Neural cell (in vitro differentiated cells): ENCODE results near the gene DBF4B. TPM values are rescaled to one million over a fixed set of nuclear protein-coding genes. Genes with fewer than 3 reads are reported as not detected.

Experiments used
- H2AFZ ChIP-seq: fragments of 200-600, 300-800 bp; sonication (generic), shearing (Covaris generic); 2 replicates; pipeline ENCODE4 v1.6.0; 2014; ENCODE audit warnings: low read depth, mild to moderate bottlenecking, antibody characterized with exemption, low read length, moderate library complexity
- H3F3A ChIP-seq: fragments of 200-600 bp; shearing (Covaris generic); 2 replicates; pipeline ENCODE4 v1.6.1; 2016; ENCODE audit warnings: mild to moderate bottlenecking, moderate library complexity, mixed read lengths, antibody characterized with exemption, low read length; ENCODE audit not compliant: insufficient read depth, poor library complexity, severe bottlenecking
- H3K27ac ChIP-seq: fragments of 200-600, 300-800 bp; sonication (generic), shearing (Covaris generic); 2 replicates; pipeline ENCODE4 v1.5.1; 2014; ENCODE audit warnings: mild to moderate bottlenecking, low read length, moderate library complexity
- H3K27me3 ChIP-seq: fragments of 300-800, 200-600 bp; sonication (generic), shearing (Covaris generic); 2 replicates; pipeline ENCODE4 v1.6.0; 2014; ENCODE audit warnings: mild to moderate bottlenecking, low read depth, low read length, moderate library complexity; ENCODE audit not compliant: insufficient read depth
- H3K36me3 ChIP-seq: fragments of 300-800, 200-600 bp; sonication (generic), shearing (Covaris generic); 2 replicates; pipeline ENCODE4 v1.5.1; 2014; ENCODE audit warnings: mild to moderate bottlenecking, antibody characterized with exemption, low read length, moderate library complexity; ENCODE audit not compliant: insufficient read depth
- H3K4me2 ChIP-seq: fragments of 300-800, 200-600 bp; sonication (generic), shearing (Covaris generic); 2 replicates; pipeline ENCODE4 v1.6.0; 2014; ENCODE audit warnings: mild to moderate bottlenecking, low read length
- H3K4me3 ChIP-seq: fragments of 300-800, 200-600 bp; sonication (generic), shearing (Covaris generic); 2 replicates; pipeline ENCODE4 v1.5.1; 2014; ENCODE audit warnings: mild to moderate bottlenecking, low read length, moderate library complexity
- H3K79me2 ChIP-seq: fragments of 200-600 bp; shearing (Covaris generic); replicated peaks from 2 replicates; pipeline ENCODE4 v1.6.0; 2014; ENCODE audit warnings: mild to moderate bottlenecking, low read length, moderate library complexity; ENCODE audit not compliant: insufficient read depth
- H3K9ac ChIP-seq: fragments of 300-800, 200-600 bp; sonication (generic), shearing (Covaris generic); 2 replicates; pipeline ENCODE4 v1.6.1; 2016; ENCODE audit warnings: mild to moderate bottlenecking, low read length, mixed read lengths
- H3K9me2 ChIP-seq: fragments of 200-600 bp; shearing (Covaris generic); 2 replicates; pipeline ENCODE4 v1.6.1; 2016; ENCODE audit warnings: mild to moderate bottlenecking, low read length, mixed read lengths; ENCODE audit not compliant: insufficient read depth
- H3K9me3 ChIP-seq: fragments of 200-600, 300-800 bp; sonication (generic), shearing (Covaris generic); 2 replicates; pipeline ENCODE4 v1.6.1; 2016; ENCODE audit warnings: mild to moderate bottlenecking, mixed run types, low read length, moderate library complexity, mixed read lengths
- H4K20me1 ChIP-seq: fragments of 200-600 bp; shearing (Covaris generic); 2 replicates; pipeline ENCODE4 v1.6.1; 2016; ENCODE audit warnings: mild to moderate bottlenecking, mixed run types; ENCODE audit not compliant: insufficient read depth
- EP300 ChIP-seq: fragments of 450-650 bp; conservative IDR thresholded peaks from 2 replicates; pipeline ENCODE4 v1.6.1; 2014; ENCODE audit warnings: antibody characterized with exemption, mild to moderate bottlenecking, moderate library complexity; ENCODE audit not compliant: poor library complexity, severe bottlenecking
- EZH2 ChIP-seq: fragments of 200-600, 300-800 bp; shearing (Covaris generic), sonication (generic); IDR thresholded peaks from 2 replicates; pipeline ENCODE4 v1.6.1; 2014; ENCODE audit warnings: antibody characterized with exemption, low read length, borderline replicate concordance, mild to moderate bottlenecking; ENCODE audit not compliant: insufficient read depth, poor library complexity, severe bottlenecking
- MXI1 ChIP-seq: fragments of 450-650 bp; conservative IDR thresholded peaks from 2 replicates; pipeline ENCODE4 v1.6.1; 2014; ENCODE audit warnings: antibody characterized with exemption, mild to moderate bottlenecking; ENCODE audit not compliant: poor library complexity, severe bottlenecking
- POLR2AphosphoS5 ChIP-seq: IDR thresholded peaks from 2 replicates; pipeline ENCODE4 v1.6.1; 2012
- RAD21 ChIP-seq: fragments of 450-650 bp; conservative IDR thresholded peaks from 2 replicates; pipeline ENCODE4 v1.6.1; 2014; ENCODE audit warnings: antibody characterized with exemption, mild to moderate bottlenecking, moderate library complexity
- SMC3 ChIP-seq: fragments of 450-650 bp; conservative IDR thresholded peaks from 2 replicates; pipeline ENCODE4 v1.6.1; 2014; ENCODE audit warnings: antibody characterized with exemption, mild to moderate bottlenecking, moderate library complexity; ENCODE audit not compliant: poor library complexity
- TAF1 ChIP-seq: IDR thresholded peaks from 2 replicates; pipeline ENCODE4 v1.6.1; 2012; ENCODE audit warnings: low read depth
- polyA plus RNA-seq: library from polyadenylated mRNA; depleted of rRNA; stranded (reverse); fragments of >200 nt; gene quantifications from 2 replicates; pipeline ENCODE4 v1.2.3, GENCODE V29; 2014
- TF ChIP-seq, protein P1 (sequence below): IDR thresholded peaks from 2 replicates; pipeline ENCODE4 v1.6.1; 2012; ENCODE audit warnings: borderline replicate concordance
- TF ChIP-seq, protein P2 (sequence below): fragments of 450-650 bp; IDR thresholded peaks from 2 replicates; pipeline ENCODE4 v1.5.1; 2014; ENCODE audit warnings: antibody characterized with exemption, mild to moderate bottlenecking, moderate library complexity; ENCODE audit not compliant: poor library complexity, severe bottlenecking

Gene DBF4B
- polyA plus RNA-seq, 1 donor from 2014 or later: 10.7 TPM

DNA sequence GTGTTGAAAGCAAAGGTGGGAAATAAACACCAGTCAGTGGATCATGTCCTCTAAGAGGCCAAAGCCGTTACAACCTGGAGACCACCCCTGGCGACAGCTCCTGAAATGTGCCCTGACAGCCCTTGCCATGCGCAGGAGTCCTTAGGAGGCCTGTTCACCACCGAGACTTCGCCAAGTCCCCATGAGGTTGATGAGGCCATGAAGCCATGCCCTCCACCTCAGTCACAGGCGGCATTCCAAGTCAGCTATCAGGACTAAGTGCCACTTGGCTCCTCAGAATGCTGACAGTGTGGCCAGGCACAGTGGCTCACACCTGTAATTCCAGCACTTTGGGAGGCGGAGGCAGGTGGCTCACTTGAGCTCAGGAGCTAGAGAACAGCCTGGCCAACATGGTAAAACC, 77.5 kb downstream of the DBF4B start:
- Histone ChIP-seq H3K4me2 (no peak overlapping the region), H3K27me3 (no peaks in the 10 kb centered on the region), H3K9me3 (no peaks in the 10 kb centered on the region), H3K36me3 (no peaks in the 10 kb centered on the region), H2AFZ (no peak overlapping the region), H3F3A (no peaks in the 10 kb centered on the region), H3K9ac (no peak overlapping the region), H3K27ac (no peak overlapping the region), H3K79me2 (no peaks in the 10 kb centered on the region), H3K4me3 (no peak overlapping the region), H4K20me1 (no peaks in the 10 kb centered on the region), H3K9me2 (no peaks in the 10 kb centered on the region)
- TF ChIP-seq EP300 (no peak), EZH2 (no peak), POLR2AphosphoS5 (no peak), MXI1 (no peak)
- TF ChIP-seq, protein P1, sequence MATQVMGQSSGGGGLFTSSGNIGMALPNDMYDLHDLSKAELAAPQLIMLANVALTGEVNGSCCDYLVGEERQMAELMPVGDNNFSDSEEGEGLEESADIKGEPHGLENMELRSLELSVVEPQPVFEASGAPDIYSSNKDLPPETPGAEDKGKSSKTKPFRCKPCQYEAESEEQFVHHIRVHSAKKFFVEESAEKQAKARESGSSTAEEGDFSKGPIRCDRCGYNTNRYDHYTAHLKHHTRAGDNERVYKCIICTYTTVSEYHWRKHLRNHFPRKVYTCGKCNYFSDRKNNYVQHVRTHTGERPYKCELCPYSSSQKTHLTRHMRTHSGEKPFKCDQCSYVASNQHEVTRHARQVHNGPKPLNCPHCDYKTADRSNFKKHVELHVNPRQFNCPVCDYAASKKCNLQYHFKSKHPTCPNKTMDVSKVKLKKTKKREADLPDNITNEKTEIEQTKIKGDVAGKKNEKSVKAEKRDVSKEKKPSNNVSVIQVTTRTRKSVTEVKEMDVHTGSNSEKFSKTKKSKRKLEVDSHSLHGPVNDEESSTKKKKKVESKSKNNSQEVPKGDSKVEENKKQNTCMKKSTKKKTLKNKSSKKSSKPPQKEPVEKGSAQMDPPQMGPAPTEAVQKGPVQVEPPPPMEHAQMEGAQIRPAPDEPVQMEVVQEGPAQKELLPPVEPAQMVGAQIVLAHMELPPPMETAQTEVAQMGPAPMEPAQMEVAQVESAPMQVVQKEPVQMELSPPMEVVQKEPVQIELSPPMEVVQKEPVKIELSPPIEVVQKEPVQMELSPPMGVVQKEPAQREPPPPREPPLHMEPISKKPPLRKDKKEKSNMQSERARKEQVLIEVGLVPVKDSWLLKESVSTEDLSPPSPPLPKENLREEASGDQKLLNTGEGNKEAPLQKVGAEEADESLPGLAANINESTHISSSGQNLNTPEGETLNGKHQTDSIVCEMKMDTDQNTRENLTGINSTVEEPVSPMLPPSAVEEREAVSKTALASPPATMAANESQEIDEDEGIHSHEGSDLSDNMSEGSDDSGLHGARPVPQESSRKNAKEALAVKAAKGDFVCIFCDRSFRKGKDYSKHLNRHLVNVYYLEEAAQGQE: no peak

- no peaks in the 10 kb centered on the region for H3K27me3 ChIP-seq
- TF ChIP-seq, protein P2, sequence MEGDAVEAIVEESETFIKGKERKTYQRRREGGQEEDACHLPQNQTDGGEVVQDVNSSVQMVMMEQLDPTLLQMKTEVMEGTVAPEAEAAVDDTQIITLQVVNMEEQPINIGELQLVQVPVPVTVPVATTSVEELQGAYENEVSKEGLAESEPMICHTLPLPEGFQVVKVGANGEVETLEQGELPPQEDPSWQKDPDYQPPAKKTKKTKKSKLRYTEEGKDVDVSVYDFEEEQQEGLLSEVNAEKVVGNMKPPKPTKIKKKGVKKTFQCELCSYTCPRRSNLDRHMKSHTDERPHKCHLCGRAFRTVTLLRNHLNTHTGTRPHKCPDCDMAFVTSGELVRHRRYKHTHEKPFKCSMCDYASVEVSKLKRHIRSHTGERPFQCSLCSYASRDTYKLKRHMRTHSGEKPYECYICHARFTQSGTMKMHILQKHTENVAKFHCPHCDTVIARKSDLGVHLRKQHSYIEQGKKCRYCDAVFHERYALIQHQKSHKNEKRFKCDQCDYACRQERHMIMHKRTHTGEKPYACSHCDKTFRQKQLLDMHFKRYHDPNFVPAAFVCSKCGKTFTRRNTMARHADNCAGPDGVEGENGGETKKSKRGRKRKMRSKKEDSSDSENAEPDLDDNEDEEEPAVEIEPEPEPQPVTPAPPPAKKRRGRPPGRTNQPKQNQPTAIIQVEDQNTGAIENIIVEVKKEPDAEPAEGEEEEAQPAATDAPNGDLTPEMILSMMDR: no peak
- no peak for TF ChIP-seq RAD21
- TF ChIP-seq POLR2AphosphoS5: no peak
- no peak for TF ChIP-seq SMC3
- TF ChIP-seq EZH2: no peak
- TF ChIP-seq MXI1: no peak
- no peak for TF ChIP-seq EP300
- TF ChIP-seq, protein P1: no peak
- TF ChIP-seq TAF1: no peak
- no peaks in the 10 kb centered on the region for H3K9me3 ChIP-seq
- no peaks in the 10 kb centered on the region for H4K20me1 ChIP-seq
- H3F3A ChIP-seq: no peaks in the 10 kb centered on the region
- no peak overlapping the region for H3K4me2 ChIP-seq
- H3K36me3 ChIP-seq: no peaks in the 10 kb centered on the region
- H3K9me2 ChIP-seq: no peaks in the 10 kb centered on the region
- no peak overlapping the region for H3K9ac ChIP-seq
- H3K4me3 ChIP-seq: no peak overlapping the region
- H3K27ac ChIP-seq: no peak overlapping the region
- H3K79me2 ChIP-seq: no peaks in the 10 kb centered on the region
- H2AFZ ChIP-seq: no peak overlapping the region
These were observed 78.2 kb downstream of the DBF4B start for GRCh38 chr17:44786551-44787081.
